ENCODE results near the gene INKA1. TPM values are rescaled to one million over a fixed set of nuclear protein-coding genes. Genes with fewer than 3 reads are reported as not detected.

INKA1 gene
- total and polyA plus RNA-seq, 9 of the 15 experiments (the other 6 are each of a cell fraction or from before 2014, with no cell fraction given) = 0.55 to 13.9 (median 6.7) TPM

DNA sequence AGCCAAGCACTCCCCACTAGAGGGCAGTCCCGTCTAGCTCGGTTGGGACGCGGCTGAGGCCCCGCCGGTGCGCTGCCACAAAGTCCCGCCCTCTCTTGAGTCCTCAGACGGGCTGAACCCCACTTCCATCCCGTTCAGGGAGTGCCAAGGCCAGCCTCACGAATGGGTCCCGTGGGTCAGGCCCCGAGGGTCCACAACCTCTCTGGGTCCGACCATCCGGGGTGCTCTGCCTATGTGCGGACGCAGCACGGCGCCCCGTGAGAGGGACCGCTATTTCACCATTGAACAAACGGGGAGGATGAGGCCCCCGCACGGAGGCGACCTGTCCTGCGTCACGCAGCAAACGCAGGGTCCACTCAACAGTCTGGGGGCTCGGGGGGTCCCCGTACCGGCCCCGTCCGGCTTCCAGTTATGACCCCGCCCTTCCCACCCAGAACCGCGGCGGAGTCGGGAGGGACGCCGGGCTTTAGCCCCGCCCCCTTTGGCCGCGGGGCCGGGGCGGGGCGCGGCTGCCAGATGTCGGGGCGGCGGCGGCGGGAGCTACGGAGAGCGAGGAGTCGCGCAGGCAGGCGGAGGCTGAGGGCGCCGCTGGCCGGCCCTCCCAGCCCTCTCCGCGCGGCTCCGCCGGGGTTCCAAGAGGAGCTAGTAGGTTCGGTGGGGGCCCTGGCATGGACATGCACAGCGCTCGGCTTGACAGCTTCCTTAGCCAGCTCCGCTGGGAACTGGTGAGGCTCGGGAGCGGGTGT lies at the start of gene INKA1 (continued):
- TF ChIP-seq FOXM1 (IDR thresholded peaks at IDR 0.05; ENCODE audit: low read depth) (no peak), FOXM1 (CRISPR knock-in tag; IDR thresholded peaks at IDR 0.05; ENCODE audit: low read depth) (no peak), RBM17 (IDR thresholded peaks at IDR 0.05; ENCODE audit: borderline replicate concordance, low read depth, low read length) (no peak), POLR2H (tag; IDR thresholded peaks at IDR 0.05; ENCODE audit: low read depth) (peak; percentile 57; the same call in 1 of the 2 replicates), SMARCA5 (IDR thresholded peaks at IDR 0.05) (no peak), NFRKB (IDR thresholded peaks at IDR 0.05; ENCODE audit: low read depth) (no peak), TAL1 (IDR thresholded peaks at IDR 0.05) (no peak)
- TF ChIP-seq, protein P1, sequence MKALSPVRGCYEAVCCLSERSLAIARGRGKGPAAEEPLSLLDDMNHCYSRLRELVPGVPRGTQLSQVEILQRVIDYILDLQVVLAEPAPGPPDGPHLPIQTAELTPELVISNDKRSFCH (CRISPR knock-in tag; IDR thresholded peaks at IDR 0.05) = no peak
- TF ChIP-seq, protein P1 (tag; IDR thresholded peaks at IDR 0.05) = no peak
- TF ChIP-seq, protein P2, sequence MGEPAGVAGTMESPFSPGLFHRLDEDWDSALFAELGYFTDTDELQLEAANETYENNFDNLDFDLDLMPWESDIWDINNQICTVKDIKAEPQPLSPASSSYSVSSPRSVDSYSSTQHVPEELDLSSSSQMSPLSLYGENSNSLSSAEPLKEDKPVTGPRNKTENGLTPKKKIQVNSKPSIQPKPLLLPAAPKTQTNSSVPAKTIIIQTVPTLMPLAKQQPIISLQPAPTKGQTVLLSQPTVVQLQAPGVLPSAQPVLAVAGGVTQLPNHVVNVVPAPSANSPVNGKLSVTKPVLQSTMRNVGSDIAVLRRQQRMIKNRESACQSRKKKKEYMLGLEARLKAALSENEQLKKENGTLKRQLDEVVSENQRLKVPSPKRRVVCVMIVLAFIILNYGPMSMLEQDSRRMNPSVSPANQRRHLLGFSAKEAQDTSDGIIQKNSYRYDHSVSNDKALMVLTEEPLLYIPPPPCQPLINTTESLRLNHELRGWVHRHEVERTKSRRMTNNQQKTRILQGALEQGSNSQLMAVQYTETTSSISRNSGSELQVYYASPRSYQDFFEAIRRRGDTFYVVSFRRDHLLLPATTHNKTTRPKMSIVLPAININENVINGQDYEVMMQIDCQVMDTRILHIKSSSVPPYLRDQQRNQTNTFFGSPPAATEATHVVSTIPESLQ (CRISPR knock-in tag; IDR thresholded peaks at IDR 0.05) = no peak
- TF ChIP-seq, protein P3, sequence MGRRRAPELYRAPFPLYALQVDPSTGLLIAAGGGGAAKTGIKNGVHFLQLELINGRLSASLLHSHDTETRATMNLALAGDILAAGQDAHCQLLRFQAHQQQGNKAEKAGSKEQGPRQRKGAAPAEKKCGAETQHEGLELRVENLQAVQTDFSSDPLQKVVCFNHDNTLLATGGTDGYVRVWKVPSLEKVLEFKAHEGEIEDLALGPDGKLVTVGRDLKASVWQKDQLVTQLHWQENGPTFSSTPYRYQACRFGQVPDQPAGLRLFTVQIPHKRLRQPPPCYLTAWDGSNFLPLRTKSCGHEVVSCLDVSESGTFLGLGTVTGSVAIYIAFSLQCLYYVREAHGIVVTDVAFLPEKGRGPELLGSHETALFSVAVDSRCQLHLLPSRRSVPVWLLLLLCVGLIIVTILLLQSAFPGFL (CRISPR knock-in tag; IDR thresholded peaks at IDR 0.05) = no peak
- TF ChIP-seq, protein P4, sequence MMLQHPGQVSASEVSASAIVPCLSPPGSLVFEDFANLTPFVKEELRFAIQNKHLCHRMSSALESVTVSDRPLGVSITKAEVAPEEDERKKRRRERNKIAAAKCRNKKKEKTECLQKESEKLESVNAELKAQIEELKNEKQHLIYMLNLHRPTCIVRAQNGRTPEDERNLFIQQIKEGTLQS (IDR thresholded peaks at IDR 0.05) = no peak
- TF ChIP-seq, protein P4 (CRISPR knock-in tag; conservative IDR thresholded peaks at IDR 0.05) = no peak

Measured in K562 (cell line).